ENCODE data around the gene GALNT18.

GALNT18 gene

DNA sequence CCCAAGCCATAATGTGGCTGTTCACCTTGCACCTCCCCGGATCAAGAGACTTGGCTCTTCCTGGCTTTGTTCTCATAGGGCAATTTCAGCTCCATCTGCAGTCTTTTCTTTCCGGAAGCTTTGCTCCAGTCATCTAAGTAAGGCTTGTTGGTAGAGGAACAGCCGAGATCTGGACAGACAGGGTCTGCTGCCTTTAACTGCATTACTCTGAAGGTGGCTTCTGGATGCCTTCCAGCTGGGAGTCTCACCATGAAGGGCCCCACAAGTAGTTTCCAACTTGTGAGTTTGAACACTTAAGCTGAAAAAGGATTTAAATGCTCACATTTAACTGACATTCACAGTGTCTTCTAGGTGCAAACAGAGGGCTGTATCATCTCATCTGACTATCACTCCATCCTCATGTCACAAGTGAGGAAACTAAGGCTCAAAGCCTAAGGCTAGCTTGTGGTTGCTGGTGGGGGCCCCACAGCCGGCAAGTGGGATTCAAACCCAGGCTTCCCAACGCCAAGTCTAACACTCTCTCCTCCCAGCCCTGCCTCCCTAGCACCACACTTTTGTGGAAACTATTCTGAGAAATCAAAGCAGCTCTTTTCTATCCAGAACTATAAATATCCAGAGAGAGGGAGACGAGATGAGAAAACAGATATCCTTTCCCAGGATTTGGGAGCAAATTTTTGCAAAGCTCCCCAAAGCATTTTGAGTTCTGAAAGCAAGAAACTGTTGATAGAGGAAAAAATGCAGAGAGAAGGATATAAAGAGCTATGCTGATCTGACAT lies 58.4 kb downstream of the GALNT18 start:
- no peak overlapping the region for H3K4me2 ChIP-seq
- no peak overlapping the region for H2AFZ ChIP-seq (ENCODE audit: low read depth)
- no peaks in the 10 kb centered on the region for H3K36me3 ChIP-seq (ENCODE audit: insufficient read depth)
- peaks cover 7% of the 10 kb centered on the region; the same call in 1 of the 2 replicates for H3K79me2 ChIP-seq (ENCODE audit: insufficient read depth, low read depth)
- peaks cover 12% of the 10 kb centered on the region for H3K4me1 ChIP-seq (ENCODE audit: low read depth, poor library complexity, severe bottlenecking)
- no peak overlapping the region for H3K27ac ChIP-seq
- H4K20me1 ChIP-seq (ENCODE audit: insufficient read depth), result no peaks in the 10 kb centered on the region
- TF ChIP-seq, protein P1, sequence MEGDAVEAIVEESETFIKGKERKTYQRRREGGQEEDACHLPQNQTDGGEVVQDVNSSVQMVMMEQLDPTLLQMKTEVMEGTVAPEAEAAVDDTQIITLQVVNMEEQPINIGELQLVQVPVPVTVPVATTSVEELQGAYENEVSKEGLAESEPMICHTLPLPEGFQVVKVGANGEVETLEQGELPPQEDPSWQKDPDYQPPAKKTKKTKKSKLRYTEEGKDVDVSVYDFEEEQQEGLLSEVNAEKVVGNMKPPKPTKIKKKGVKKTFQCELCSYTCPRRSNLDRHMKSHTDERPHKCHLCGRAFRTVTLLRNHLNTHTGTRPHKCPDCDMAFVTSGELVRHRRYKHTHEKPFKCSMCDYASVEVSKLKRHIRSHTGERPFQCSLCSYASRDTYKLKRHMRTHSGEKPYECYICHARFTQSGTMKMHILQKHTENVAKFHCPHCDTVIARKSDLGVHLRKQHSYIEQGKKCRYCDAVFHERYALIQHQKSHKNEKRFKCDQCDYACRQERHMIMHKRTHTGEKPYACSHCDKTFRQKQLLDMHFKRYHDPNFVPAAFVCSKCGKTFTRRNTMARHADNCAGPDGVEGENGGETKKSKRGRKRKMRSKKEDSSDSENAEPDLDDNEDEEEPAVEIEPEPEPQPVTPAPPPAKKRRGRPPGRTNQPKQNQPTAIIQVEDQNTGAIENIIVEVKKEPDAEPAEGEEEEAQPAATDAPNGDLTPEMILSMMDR (conservative IDR thresholded peaks at IDR 0.05; ENCODE audit: low read depth, low read length), result no peak
- H3K27me3 ChIP-seq (ENCODE audit: insufficient read depth, low read depth), result no peaks in the 10 kb centered on the region
- H3K4me3 ChIP-seq (IDR thresholded peaks at IDR 0.05; ENCODE audit: insufficient read depth, low read depth, low read length), result no peak overlapping the region
- no peak overlapping the region for H3K9ac ChIP-seq

DNA sequence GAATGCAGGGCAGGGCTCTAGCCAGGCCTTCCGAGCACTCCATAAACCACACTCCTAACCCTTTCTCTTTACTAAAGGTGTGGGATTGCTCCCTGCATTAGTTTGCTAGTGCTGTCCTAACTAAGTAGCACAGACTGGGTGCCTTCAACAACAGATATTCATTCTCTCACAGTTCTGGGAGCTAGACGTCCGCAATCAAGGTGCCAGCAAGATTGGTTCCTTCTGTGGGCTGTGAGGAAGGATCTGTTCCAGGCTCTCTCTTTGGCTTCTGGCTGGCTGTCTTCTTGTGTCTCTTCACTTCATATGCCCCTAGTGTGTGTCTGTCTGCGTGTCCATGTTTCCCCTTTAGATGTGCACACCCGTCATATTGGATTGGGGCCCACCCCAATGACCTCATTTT lies 59.8 kb downstream of the GALNT18 start:
- H3K27ac ChIP-seq, result no peak overlapping the region
- no peaks in the 10 kb centered on the region for H3K36me3 ChIP-seq (ENCODE audit: insufficient read depth)
- no peak overlapping the region for H2AFZ ChIP-seq (ENCODE audit: low read depth)
- H4K20me1 ChIP-seq (ENCODE audit: insufficient read depth), result no peaks in the 10 kb centered on the region
- H3K27me3 ChIP-seq (ENCODE audit: insufficient read depth, low read depth), result no peaks in the 10 kb centered on the region
- H3K4me3 ChIP-seq (IDR thresholded peaks at IDR 0.05; ENCODE audit: insufficient read depth, low read depth, low read length), result no peak overlapping the region
- H3K4me2 ChIP-seq, result no peak overlapping the region
- H3K79me2 ChIP-seq (ENCODE audit: insufficient read depth, low read depth), result peaks cover 7% of the 10 kb centered on the region; the same call in 1 of the 2 replicates
- no peaks in the 10 kb centered on the region for H3K4me1 ChIP-seq (ENCODE audit: low read depth, poor library complexity, severe bottlenecking)
- TF ChIP-seq, protein P1 (conservative IDR thresholded peaks at IDR 0.05; ENCODE audit: low read depth, low read length), result no peak
- no peak overlapping the region for H3K9ac ChIP-seq

DNA sequence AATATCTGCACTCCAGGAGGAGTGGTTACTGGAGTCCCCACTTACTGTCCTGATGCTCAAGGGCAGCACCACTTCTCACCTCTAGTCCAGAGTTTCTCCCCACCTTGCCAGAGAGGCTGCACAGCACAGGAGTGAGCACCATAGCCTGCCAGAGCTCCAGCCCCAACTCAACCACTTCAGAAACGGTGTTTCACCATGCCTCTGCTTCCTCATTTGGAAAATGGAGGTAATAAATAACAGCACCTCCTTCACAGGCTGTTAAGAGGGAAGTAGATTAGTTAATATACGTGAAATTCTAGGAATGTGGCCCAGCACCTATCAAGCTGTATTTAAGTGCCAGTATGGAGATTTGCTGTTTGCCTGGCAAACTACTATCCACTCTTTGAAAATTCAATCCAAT lies 63.0 kb downstream of the GALNT18 start:
- no peaks in the 10 kb centered on the region; the same call in 1 of the 2 replicates for H3K79me2 ChIP-seq (ENCODE audit: insufficient read depth, low read depth)
- no peak overlapping the region for H3K4me3 ChIP-seq (IDR thresholded peaks at IDR 0.05; ENCODE audit: insufficient read depth, low read depth, low read length)
- no peaks in the 10 kb centered on the region for H3K27me3 ChIP-seq (ENCODE audit: insufficient read depth, low read depth)
- H3K4me1 ChIP-seq (ENCODE audit: low read depth, poor library complexity, severe bottlenecking), result no peaks in the 10 kb centered on the region
- H4K20me1 ChIP-seq (ENCODE audit: insufficient read depth), result no peaks in the 10 kb centered on the region
- no peak overlapping the region for H2AFZ ChIP-seq (ENCODE audit: low read depth)
- H3K4me2 ChIP-seq, result no peak overlapping the region
- no peak overlapping the region for H3K27ac ChIP-seq
- H3K9ac ChIP-seq, result no peak overlapping the region
- H3K36me3 ChIP-seq (ENCODE audit: insufficient read depth), result no peaks in the 10 kb centered on the region
- TF ChIP-seq, protein P1 (conservative IDR thresholded peaks at IDR 0.05; ENCODE audit: low read depth, low read length), result no peak

DNA sequence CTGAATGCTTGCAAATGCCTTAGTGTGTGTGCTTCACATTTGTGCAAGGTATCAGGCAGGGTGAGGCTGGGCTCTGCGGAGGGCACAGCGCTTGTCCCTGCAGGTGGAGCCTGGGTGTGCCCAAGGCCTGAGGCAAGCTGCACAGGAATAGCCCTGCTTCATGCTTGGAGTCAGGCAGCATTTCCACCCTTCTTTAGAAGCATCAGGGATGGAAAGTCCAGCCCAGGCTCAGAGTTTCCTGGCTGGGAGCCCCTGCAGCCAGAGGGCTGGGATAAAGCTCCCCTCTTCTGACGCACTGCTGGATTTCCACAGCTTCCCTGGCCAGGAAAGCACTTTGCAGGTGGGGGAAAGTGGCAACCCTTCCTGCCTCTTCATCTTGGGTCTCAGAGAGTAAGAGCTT lies 63.4 kb downstream of the GALNT18 start:
- Histone ChIP-seq H3K27ac (no peak overlapping the region), H3K4me3 (IDR thresholded peaks at IDR 0.05; ENCODE audit: insufficient read depth, low read depth, low read length) (no peak overlapping the region), H4K20me1 (ENCODE audit: insufficient read depth) (no peaks in the 10 kb centered on the region), H3K4me2 (no peak overlapping the region), H3K79me2 (ENCODE audit: insufficient read depth, low read depth) (no peaks in the 10 kb centered on the region; the same call in 1 of the 2 replicates), H3K36me3 (ENCODE audit: insufficient read depth) (no peaks in the 10 kb centered on the region), H2AFZ (ENCODE audit: low read depth) (no peak overlapping the region), H3K9ac (no peak overlapping the region), H3K27me3 (ENCODE audit: insufficient read depth, low read depth) (no peaks in the 10 kb centered on the region), H3K4me1 (ENCODE audit: low read depth, poor library complexity, severe bottlenecking) (no peaks in the 10 kb centered on the region)
- TF ChIP-seq, protein P1 (conservative IDR thresholded peaks at IDR 0.05; ENCODE audit: low read depth, low read length), result no peak

Measured in KMS-11 (cell line).